Activated CD4-positive, alpha-beta T cell treated with anti-CD3 and anti-CD28 coated beads, Interleukin-2, amount 10 ng/mL, durations not matched to agents 7 days and 5 days (primary cell): ENCODE results near the gene COL6A3. TPM values are rescaled to one million over a fixed set of nuclear protein-coding genes. Genes with fewer than 3 reads are reported as not detected.

Source experiments
- CTCF ChIA-PET: fragments of 350-600 bp; sonication (Branson Sonifier 250); formaldehyde crosslinking; loops from one replicate; lab custom pipeline; 2021; ENCODE audit warnings: antibody characterized with exemption; lab: Charles Lee
- POLR2A ChIA-PET: fragments of 350-600 bp; sonication (Branson Sonifier 250); formaldehyde crosslinking; loops from one replicate; lab custom pipeline; 2021; ENCODE audit warnings: antibody characterized with exemption; lab: Charles Lee
- DNase-seq: peaks from one replicate; pipeline ENCODE4 v3.0.0-alpha.2; 2020
- H3K27ac Mint-ChIP-seq: one replicate; pipeline ENCODE4 v1.8.0; 2021; ENCODE audit warnings: mild to moderate bottlenecking, moderate library complexity, mixed read lengths
- H3K27me3 Mint-ChIP-seq: one replicate; pipeline ENCODE4 v1.8.0; 2021; ENCODE audit warnings: mixed read lengths
- H3K36me3 Mint-ChIP-seq: one replicate; pipeline ENCODE4 v1.8.0; 2021; ENCODE audit warnings: low read depth, mixed read lengths
- H3K4me1 Mint-ChIP-seq: one replicate; pipeline ENCODE4 v1.8.0; 2021; ENCODE audit warnings: mixed read lengths
- H3K4me3 Mint-ChIP-seq: one replicate; pipeline ENCODE4 v1.8.0; 2021; ENCODE audit warnings: mild to moderate bottlenecking, moderate library complexity, mixed read lengths
- H3K9me3 Mint-ChIP-seq: one replicate; pipeline ENCODE4 v1.8.0; 2021; ENCODE audit warnings: mixed read lengths
- total RNA-seq, 2 experiments: library from RNA; stranded (reverse); gene quantifications; one replicate each; pipeline ENCODE4 v1.2.3, GENCODE V29; 2021

COL6A3 gene
- total RNA-seq, 2 experiments from 2014 or later: 0.87 to 0.92 TPM

GRCh38 chr2:237281836-237282306 is 132.1 kb downstream of the COL6A3 start:
- Mint-ChIP-seq H3K4me1 (no peaks in the 10 kb centered on the region), H3K36me3 (no peaks in the 10 kb centered on the region), H3K9me3 (peaks cover 2% of the 10 kb centered on the region), H3K27ac (no peak overlapping the region), H3K4me3 (no peak overlapping the region), H3K27me3 (peaks cover 4% of the 10 kb centered on the region)
- CTCF ChIA-PET: no interaction called here
- no peak for DNase-seq
- POLR2A ChIA-PET: no interaction called here

- Mint-ChIP-seq H3K36me3 (no peaks in the 10 kb centered on the region), H3K4me3 (no peak overlapping the region), H3K4me1 (no peaks in the 10 kb centered on the region)
These were observed 133.0 kb downstream of the COL6A3 start for GRCh38 chr2:237280939-237281338.

GRCh38 chr2:237280229-237280628 is 133.7 kb downstream of the COL6A3 start:
- H3K36me3 Mint-ChIP-seq: no peaks in the 10 kb centered on the region
- no peaks in the 10 kb centered on the region for H3K4me1 Mint-ChIP-seq
- no peak overlapping the region for H3K4me3 Mint-ChIP-seq
- ChIA-PET CTCF (no interaction called here), POLR2A (no interaction called here)
- H3K27me3 Mint-ChIP-seq: peaks cover 9% of the 10 kb centered on the region
- no peak for DNase-seq
- no peaks in the 10 kb centered on the region for H3K9me3 Mint-ChIP-seq
- H3K27ac Mint-ChIP-seq: no peak overlapping the region

More at GRCh38 chr2:237280939-237281338, 133.0 kb downstream of the COL6A3 start:
- CTCF ChIA-PET: no interaction called here
- Mint-ChIP-seq H3K9me3 (no peaks in the 10 kb centered on the region), H3K27ac (no peak overlapping the region), H3K27me3 (peaks cover 9% of the 10 kb centered on the region)
- no peak for DNase-seq
- POLR2A ChIA-PET: no interaction called here

- H3K27me3 Mint-ChIP-seq: peaks cover 9% of the 10 kb centered on the region
- ChIA-PET CTCF (no interaction called here), POLR2A (no interaction called here)
- H3K4me3 Mint-ChIP-seq: no peak overlapping the region
- H3K27ac Mint-ChIP-seq: no peak overlapping the region
- no peaks in the 10 kb centered on the region for H3K36me3 Mint-ChIP-seq
- no peaks in the 10 kb centered on the region for H3K4me1 Mint-ChIP-seq
- no peaks in the 10 kb centered on the region for H3K9me3 Mint-ChIP-seq
- no peak for DNase-seq
These were observed 134.8 kb downstream of the COL6A3 start for GRCh38 chr2:237279012-237279768.

- Mint-ChIP-seq H3K36me3 (no peaks in the 10 kb centered on the region), H3K27ac (no peak overlapping the region), H3K27me3 (peaks cover 9% of the 10 kb centered on the region), H3K4me1 (no peaks in the 10 kb centered on the region), H3K4me3 (no peak overlapping the region), H3K9me3 (no peaks in the 10 kb centered on the region)
- POLR2A ChIA-PET: no interaction called here
- CTCF ChIA-PET: no interaction called here
- no peak for DNase-seq
These were observed 135.4 kb downstream of the COL6A3 start for GRCh38 chr2:237278568-237278967.

GRCh38 chr2:237276716-237277490 is 137.1 kb downstream of the COL6A3 start:
- no peak overlapping the region for H3K4me3 Mint-ChIP-seq
- H3K36me3 Mint-ChIP-seq: no peaks in the 10 kb centered on the region
- peaks cover 12% of the 10 kb centered on the region for H3K27me3 Mint-ChIP-seq
- POLR2A ChIA-PET: no interaction called here
- no peaks in the 10 kb centered on the region for H3K4me1 Mint-ChIP-seq
- H3K27ac Mint-ChIP-seq: no peak overlapping the region
- CTCF ChIA-PET: no interaction called here
- DNase-seq: no peak
- no peaks in the 10 kb centered on the region for H3K9me3 Mint-ChIP-seq

Other genes starting within 250 kb of the COL6A3 start
- not detected for gene MLPH, start 73.1 kb upstream of the COL6A3 start, total RNA-seq
- not detected for gene PRLH, start 152.4 kb upstream of the COL6A3 start, total RNA-seq
- gene RAB17, start 176.6 kb upstream of the COL6A3 start, total RNA-seq: not detected
- gene LRRFIP1, start 213.4 kb upstream of the COL6A3 start, total RNA-seq: 100 to 1,000 TPM; 187 to 196 TPM